Testis (tissue), 2 donors: Measurements from ENCODE around the gene CEBPG.

ENCODE experiments used
- CTCF ChIP-seq, 3 experiments: fragments of 450-650 bp in 2 of 3; fragments of 200-600 bp in 1 of 3; sonication (generic) in 1 of 3; IDR thresholded peaks; one replicate each; pipeline ENCODE4 v1.5.1; 2016 to 2019; ENCODE audit warnings: antibody characterized with exemption in 3 of 3, mild to moderate bottlenecking in 2 of 3, moderate library complexity in 1 of 3
- POLR2A ChIP-seq: fragments of 450-650 bp; IDR thresholded peaks from one replicate; pipeline ENCODE4 v1.6.1; 2017; ENCODE audit warnings: antibody characterized with exemption, mild to moderate bottlenecking, moderate library complexity

GRCh38 chr19:33350538-33351309, 22.8 kb upstream of the CEBPG start:
- TF ChIP-seq POLR2A (no peak), CTCF (IDR thresholded peaks at IDR 0.05) (no peak)
